SH-SY5Y (cell line): Measurements from ENCODE around the gene COPS8.

Source experiments
- GATA2 ChIP-seq: IDR thresholded peaks from 2 replicates; pipeline ENCODE4 v1.6.1; 2011; ENCODE audit warnings: mild to moderate bottlenecking, low read depth, low read length
- GATA3 ChIP-seq: IDR thresholded peaks from 2 replicates; pipeline ENCODE4 v1.6.1; 2011; ENCODE audit warnings: low read depth, mild to moderate bottlenecking, low read length, moderate library complexity

Gene COPS8

DNA sequence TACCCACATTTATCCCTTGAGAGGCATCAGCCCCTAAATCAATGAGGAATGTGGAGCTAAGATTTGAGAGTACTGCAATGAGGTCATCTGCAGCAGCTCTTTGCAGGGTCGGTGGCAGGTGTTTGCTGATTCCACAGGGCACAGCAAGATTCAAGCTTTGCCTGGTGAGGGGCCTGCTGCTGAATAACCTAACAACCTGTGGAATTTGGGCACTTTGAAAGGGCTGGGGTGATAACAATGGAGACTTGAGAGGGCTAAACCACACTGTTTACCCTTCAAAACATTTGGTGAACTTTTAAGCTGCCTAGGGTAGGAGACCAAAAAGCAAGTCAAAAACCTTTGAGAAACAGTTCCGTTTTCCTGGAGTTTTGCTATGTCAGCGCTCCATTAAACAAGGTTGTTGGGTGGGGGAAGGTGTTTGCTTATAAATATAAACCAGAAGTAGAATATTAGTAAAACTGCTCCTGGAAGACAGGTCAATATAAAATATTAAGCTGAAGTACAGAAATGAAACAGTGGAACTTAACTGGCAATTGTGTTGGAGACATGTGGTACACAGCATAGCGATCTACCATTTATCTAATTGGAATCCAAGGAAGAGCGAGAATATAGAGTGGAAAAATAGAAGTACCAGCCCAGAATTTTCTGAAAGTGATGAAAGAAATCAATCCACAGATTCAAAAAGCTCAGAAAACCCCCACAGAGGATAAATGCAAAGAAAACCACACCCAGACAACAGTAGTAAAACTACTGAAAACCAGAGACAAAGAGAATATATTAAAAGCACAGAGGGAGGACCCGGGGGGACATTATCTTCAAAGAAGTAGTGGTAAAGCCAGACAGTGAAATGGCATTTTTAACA, 15.7 kb downstream of the COPS8 start:
- TF ChIP-seq GATA2 (no peak), GATA3 (no peak)

DNA sequence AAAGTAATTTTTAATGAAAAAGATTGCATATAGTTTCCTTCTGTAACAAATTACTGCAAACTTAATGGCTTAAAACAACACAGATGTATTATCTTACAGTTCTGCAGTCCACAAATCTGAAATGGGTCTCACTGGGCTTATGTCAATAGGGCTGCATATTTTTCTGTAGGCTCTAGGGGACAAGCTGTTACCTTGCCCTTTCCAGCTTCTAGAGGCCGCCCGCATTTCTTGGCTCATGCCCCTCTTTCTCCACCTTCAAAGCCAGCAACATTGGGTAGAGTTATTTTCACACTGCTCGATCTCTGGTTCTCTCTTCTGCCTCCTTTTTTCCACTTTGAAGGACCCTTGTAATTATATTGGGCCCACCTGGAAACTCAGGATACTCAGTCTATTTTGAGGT, 16.7 kb downstream of the COPS8 start:
- TF ChIP-seq GATA3 (no peak), GATA2 (no peak)

GRCh38 chr2:237109421-237109934, 23.8 kb downstream of the COPS8 start:
- no peak for TF ChIP-seq GATA3
- no peak for TF ChIP-seq GATA2

DNA sequence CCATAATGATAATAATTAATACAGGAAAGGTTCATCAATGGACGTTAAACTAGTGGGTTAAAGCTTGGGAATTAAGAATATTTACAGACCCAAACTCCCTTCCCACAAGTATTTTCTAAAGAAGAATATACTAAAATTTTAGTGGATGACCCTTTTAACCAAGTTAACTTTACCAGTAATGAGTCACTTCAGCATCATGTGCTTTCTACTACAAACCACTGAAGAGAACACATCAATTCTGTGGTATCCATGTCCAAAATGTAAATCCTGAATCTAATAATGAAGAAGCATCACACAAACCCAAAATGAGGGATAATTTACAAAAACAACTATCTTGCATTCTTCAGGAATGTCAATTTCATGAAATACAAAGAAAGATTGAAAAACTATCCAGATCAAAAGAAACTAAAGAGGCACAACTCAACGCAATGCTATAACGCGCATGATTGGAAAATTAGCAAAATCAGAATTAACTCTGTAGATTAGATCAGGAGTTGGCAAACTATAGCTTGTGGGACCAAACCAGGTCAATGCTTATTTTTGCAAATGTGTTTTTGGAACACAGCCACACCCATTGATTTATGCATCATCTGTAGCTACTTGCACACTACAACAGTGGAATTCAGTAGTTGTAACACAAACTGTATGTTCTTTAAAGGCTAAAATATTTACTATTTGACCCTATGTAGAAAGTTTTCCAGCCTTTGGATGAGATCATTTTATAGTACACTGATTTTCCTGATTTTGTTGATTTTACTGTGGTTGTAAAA, 27.5 kb downstream of the COPS8 start:
- no peak for TF ChIP-seq GATA3
- TF ChIP-seq GATA2 = no peak

DNA sequence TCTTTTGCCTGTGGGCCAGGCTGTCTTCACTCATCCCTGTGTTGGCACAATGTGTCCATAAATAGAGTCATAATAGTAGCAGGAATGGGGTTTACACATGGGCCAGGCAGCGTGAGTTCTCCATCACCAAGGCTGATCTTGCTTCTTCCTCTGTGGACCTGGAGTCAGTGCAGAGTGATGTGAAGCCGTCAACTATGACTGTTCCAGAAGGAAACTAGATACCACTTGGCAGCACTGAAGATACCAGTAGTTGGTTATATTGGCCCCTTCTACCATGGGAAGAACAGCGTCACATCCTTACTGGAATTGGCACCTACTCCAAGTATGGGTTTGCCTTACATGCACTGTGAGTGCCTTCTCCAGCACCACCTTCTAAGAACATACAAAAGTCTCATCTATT, 30.2 kb downstream of the COPS8 start:
- TF ChIP-seq GATA2 (no peak), GATA3 (no peak)

DNA sequence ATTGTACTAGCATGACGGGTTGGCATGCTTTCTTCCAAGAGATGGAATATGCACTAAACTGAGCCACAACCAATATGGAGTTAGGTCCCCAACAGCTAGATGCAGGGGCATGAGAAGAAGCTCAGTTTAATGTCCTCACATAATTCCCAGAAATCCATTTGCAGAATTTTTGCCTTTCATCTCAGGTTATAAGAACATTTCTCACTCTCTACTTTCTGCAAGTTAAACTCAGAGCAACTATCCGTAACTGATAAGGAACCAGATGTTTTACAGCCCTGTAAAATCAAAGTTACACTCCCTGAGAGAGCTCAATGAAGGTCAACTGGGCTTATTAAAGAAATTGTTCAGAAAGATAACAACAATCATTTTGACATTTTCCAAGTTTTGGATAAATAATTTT, 30.7 kb downstream of the COPS8 start:
- TF ChIP-seq GATA2 (no peak), GATA3 (no peak)

GRCh38 chr2:237118025-237118424, 32.3 kb downstream of the COPS8 start:
- TF ChIP-seq GATA2 (no peak), GATA3 (no peak)

DNA sequence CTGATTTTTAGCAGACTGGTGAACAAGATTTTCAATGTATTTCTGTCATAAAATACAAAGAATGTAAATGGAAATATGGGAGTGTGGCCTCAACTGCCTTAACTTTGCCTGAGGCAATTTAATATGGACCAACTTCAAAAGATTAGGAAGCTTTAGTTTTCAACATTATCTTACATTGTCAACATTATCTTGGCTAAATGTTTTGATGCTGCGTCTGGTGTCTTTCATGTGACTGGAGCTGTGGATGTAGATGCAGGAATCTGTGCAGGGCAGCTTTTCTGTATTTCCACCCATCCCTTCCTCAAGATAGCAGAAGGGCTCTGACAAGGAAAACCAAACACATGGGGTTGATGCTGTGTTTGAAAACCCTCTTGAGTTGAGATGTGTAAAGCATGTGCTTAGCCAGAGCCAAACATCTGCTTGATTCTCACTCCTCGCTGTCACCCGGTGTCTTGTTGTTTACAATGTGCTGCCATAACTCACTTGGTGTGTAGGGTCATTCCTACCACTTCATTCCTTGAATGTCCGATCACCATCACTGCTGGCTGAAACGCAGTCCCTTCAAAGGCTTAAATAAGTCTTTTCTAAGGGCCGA, 33.0 kb downstream of the COPS8 start:
- TF ChIP-seq GATA2 (no peak), GATA3 (no peak)

GRCh38 chr2:237120916-237121315, 35.2 kb downstream of the COPS8 start:
- TF ChIP-seq GATA2 (no peak), GATA3 (no peak)

DNA sequence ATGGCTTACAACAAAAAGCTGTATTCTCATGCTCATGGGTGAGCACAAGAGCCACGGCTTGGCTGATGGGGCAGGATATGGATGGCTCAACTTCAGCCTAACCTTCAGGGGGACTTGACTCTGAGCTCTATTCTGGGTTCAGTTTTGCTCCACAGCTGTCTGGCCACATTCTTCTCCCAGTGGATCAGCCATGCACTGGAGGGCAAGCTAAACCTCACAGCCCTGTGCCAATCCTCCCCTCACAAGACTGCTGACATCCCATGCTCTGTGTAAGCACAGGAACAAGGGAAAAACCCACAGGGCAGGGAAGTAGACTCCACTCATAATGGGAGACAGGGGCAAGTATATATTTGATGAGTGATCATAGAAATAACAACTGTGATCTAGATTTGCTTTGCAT, 35.6 kb downstream of the COPS8 start:
- TF ChIP-seq GATA2 = no peak
- no peak for TF ChIP-seq GATA3

- TF ChIP-seq GATA3 (no peak), GATA2 (no peak)
Observed at GRCh38 chr2:237122214-237122666, 36.6 kb downstream of the COPS8 start.

- TF ChIP-seq GATA2 = no peak
Observed at GRCh38 chr2:237124820-237125219, 39.1 kb downstream of the COPS8 start.

GRCh38 chr2:237125967-237126366, 40.3 kb downstream of the COPS8 start:
- TF ChIP-seq GATA2 (no peak), GATA3 (no peak)

DNA sequence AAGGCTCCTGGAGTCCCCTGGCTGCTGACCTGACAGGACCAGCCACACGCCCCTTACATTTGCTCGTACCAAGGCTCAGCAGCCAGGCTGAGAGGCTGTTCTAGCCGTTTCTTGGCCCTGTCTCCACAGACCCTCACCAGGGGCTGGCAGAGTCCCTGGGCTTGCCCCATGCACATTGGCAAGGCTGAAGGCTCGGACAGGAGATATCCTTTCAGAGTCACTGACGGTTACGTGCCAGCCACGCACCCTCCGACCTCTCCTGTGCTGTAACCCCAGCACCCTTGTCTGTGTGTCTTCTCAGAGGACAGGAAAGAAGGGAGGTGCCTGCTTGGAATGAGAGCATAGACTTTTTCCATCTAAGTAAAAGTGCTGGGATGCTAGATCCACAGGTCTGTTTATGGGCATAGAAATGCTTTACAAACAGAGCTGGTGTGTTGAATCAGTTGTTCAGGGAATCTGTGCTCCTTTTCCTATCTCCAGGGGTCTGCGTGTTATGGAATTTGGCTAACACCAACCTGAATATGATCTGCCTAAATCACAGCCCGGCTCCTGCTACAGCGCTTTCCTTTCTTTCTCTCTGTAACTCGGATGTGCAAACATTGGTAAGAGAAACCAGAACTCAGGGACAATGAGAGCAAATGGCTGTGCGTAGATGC, 41.0 kb downstream of the COPS8 start:
- TF ChIP-seq GATA2 (no peak), GATA3 (no peak)
